GM23338 (cell line): Measurements from ENCODE around the gene DLG2. TPM values are rescaled to one million over a fixed set of nuclear protein-coding genes. Genes with fewer than 3 reads are reported as not detected.

Experiments
- ATAC-seq: fragments of 200-7000 bp; cut with Tn5 transposase; 3 replicates; pipeline ENCODE4 v1.9.1; 2020
- DNase-seq: peaks from one replicate; pipeline ENCODE4 v3.0.0-alpha.2; 2015; ENCODE audit warnings: low spot score
- H2AFZ ChIP-seq: fragments of 200-600 bp; sonication (generic); 2 replicates; pipeline ENCODE4 v1.8.0; 2016; ENCODE audit warnings: antibody characterized with exemption, mild to moderate bottlenecking, moderate library complexity
- H3F3A ChIP-seq: fragments of 200-600 bp; sonication (generic); replicated peaks from 2 replicates; pipeline ENCODE4 v1.8.0; 2017; ENCODE audit warnings: antibody characterized with exemption, mixed run types, low read depth
- H3K27ac ChIP-seq: fragments of 200-600 bp; sonication (generic); 2 replicates; pipeline ENCODE4 v1.6.1; 2016; ENCODE audit warnings: low read depth
- H3K27me3 ChIP-seq: fragments of 200-600 bp; sonication (generic); 2 replicates; pipeline ENCODE4 v1.8.0; 2016; ENCODE audit warnings: mild to moderate bottlenecking, mixed run types, moderate library complexity; ENCODE audit not compliant: insufficient read depth
- H3K36me3 ChIP-seq: fragments of 200-600 bp; sonication (generic); 2 replicates; pipeline ENCODE4 v1.8.0; 2016; ENCODE audit warnings: mild to moderate bottlenecking; ENCODE audit not compliant: insufficient read depth
- H3K4me1 ChIP-seq: fragments of 200-600 bp; sonication (generic); 2 replicates; pipeline ENCODE4 v1.8.0; 2016; ENCODE audit warnings: mild to moderate bottlenecking, moderate library complexity; ENCODE audit not compliant: insufficient read depth
- H3K4me2 ChIP-seq: fragments of 200-600 bp; sonication (generic); 2 replicates; pipeline ENCODE4 v1.7.1; 2017; ENCODE audit warnings: mixed run types
- H3K4me3 ChIP-seq: fragments of 200-600 bp; sonication (generic); 2 replicates; pipeline ENCODE4 v1.6.1; 2016; ENCODE audit warnings: mixed run types
- H3K79me2 ChIP-seq: fragments of 200-600 bp; sonication (generic); replicated peaks from 2 replicates; pipeline ENCODE4 v1.8.0; 2017; ENCODE audit warnings: mild to moderate bottlenecking; ENCODE audit not compliant: insufficient read depth
- H3K9me2 ChIP-seq: fragments of 200-600 bp; sonication (generic); 2 replicates; pipeline ENCODE4 v1.8.0; 2017; ENCODE audit not compliant: insufficient read depth
- H4K20me1 ChIP-seq: fragments of 200-600 bp; sonication (generic); replicated peaks from 2 replicates; pipeline ENCODE4 v1.8.0; 2017; ENCODE audit warnings: mild to moderate bottlenecking; ENCODE audit not compliant: insufficient read depth
- H3K27ac Mint-ChIP-seq: 2 replicates; pipeline ENCODE4 v1.8.0; 2020; ENCODE audit warnings: inconsistent platforms, mild to moderate bottlenecking, moderate library complexity, mixed read lengths
- H3K27me3 Mint-ChIP-seq: 3 replicates; pipeline ENCODE4 v1.8.0; 2022; ENCODE audit warnings: low read depth, mild to moderate bottlenecking, moderate library complexity, mixed read lengths, inconsistent platforms; ENCODE audit not compliant: insufficient read depth, poor library complexity
- H3K36me3 Mint-ChIP-seq: 3 replicates; pipeline ENCODE4 v1.8.0; 2021; ENCODE audit warnings: low read depth, mild to moderate bottlenecking, inconsistent platforms, moderate library complexity, mixed read lengths
- H3K4me1 Mint-ChIP-seq: 3 replicates; pipeline ENCODE4 v1.8.0; 2020; ENCODE audit warnings: mild to moderate bottlenecking, inconsistent platforms, mixed read lengths
- H3K4me3 Mint-ChIP-seq: 3 replicates; pipeline ENCODE4 v1.8.0; 2021; ENCODE audit warnings: moderate library complexity, mild to moderate bottlenecking, inconsistent platforms, mixed read lengths
- H3K9me3 Mint-ChIP-seq: 3 replicates; pipeline ENCODE4 v1.8.0; 2020; ENCODE audit warnings: moderate library complexity, mild to moderate bottlenecking, inconsistent platforms, mixed read lengths
- CREB1 ChIP-seq: fragments of 250-450 bp; sonication (Bioruptor Pico); IDR thresholded peaks from 2 replicates; pipeline ENCODE4 v1.5.0; 2020; ENCODE audit warnings: low read depth, mild to moderate bottlenecking, moderate library complexity
- EZH2 ChIP-seq: fragments of 200-600 bp; sonication (generic); IDR thresholded peaks from one replicate; pipeline ENCODE4 v1.8.0; 2017; ENCODE audit warnings: antibody characterized with exemption, mild to moderate bottlenecking, low read depth; ENCODE audit not compliant: unreplicated experiment
- POLR2AphosphoS5 ChIP-seq: IDR thresholded peaks from 2 replicates; pipeline ENCODE4 v1.6.1; 2016; ENCODE audit warnings: antibody characterized with exemption, low read depth
- REST ChIP-seq: IDR thresholded peaks from one replicate; pipeline ENCODE4 v1.6.1; 2018; ENCODE audit warnings: antibody characterized with exemption; ENCODE audit not compliant: unreplicated experiment
- ZNF331 ChIP-seq: fragments of 250-450 bp; sonication (Bioruptor Pico); IDR thresholded peaks from 2 replicates; pipeline ENCODE4 v1.5.0; 2020; ENCODE audit warnings: low read depth, mild to moderate bottlenecking, moderate library complexity
- ZNF462 ChIP-seq: fragments of 250-450 bp; sonication (Bioruptor Pico); IDR thresholded peaks from 2 replicates; pipeline ENCODE4 v1.5.0; 2020; ENCODE audit warnings: mild to moderate bottlenecking, moderate library complexity
- polyA plus RNA-seq: library from polyadenylated mRNA; unstranded; fragments of >200 nt; fragmentation: Nextera tagmentation; extraction: Ambion mirVana; gene quantifications from 2 replicates; pipeline ENCODE4 v1.2.1, GENCODE V29; 2016
- total RNA-seq: library from RNA; depleted of rRNA; stranded (reverse); fragments of >200 nt; shearing (Covaris generic); gene quantifications from 2 replicates; pipeline ENCODE4 v1.2.3, GENCODE V29; 2014
- TF ChIP-seq, protein P1 (sequence below), 2 experiments: fragments of 200-600 bp in 1 of 2; sonication (generic) in 1 of 2; conservative IDR thresholded peaks; 2 replicates each; pipeline versions ENCODE4 v1.5.1 to v1.6.1; 2016 to 2017; ENCODE audit warnings: antibody characterized with exemption in 2 of 2, low read depth in 2 of 2, mild to moderate bottlenecking in 2 of 2, moderate library complexity in 1 of 2

Gene DLG2
- total and polyA plus RNA-seq, 2 experiments from 2014 or later = 19.8 to 21.5 TPM

DNA sequence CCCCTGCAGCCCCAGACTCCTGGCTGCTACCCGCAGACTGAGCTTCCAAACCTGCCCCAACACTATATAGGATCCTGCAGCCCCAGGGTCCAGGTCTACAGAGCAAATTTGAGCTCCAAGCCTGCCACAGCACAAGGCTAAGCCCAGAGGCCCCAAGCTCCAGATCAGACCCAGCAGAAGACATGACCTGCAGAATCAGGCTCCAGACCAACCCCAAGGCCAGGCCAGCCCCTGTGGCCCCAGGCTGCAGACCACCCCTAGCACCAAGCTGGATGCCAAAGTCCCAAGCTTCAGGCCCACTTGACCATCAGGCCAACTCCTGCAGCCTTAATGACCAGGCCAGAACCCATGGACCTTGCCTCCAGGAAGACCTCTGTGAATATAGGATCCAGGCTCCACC lies 145.3 kb downstream of the DLG2 start:
- Histone ChIP-seq H3F3A (no peaks in the 10 kb centered on the region), H3K79me2 (no peaks in the 10 kb centered on the region), H3K4me2 (no peak overlapping the region), H3K36me3 (peaks cover 7% of the 10 kb centered on the region; the same call in 1 of the 2 replicates), H2AFZ (no peak overlapping the region), H4K20me1 (no peaks in the 10 kb centered on the region), H3K4me1 (no peaks in the 10 kb centered on the region; the same call in 1 of the 2 replicates), H3K9me2 (peaks cover 12% of the 10 kb centered on the region; the same call in 1 of the 2 replicates), H3K4me3 (no peak overlapping the region), H3K27ac (no peak overlapping the region), H3K27me3 (no peaks in the 10 kb centered on the region)
- Mint-ChIP-seq H3K27me3 (no peaks in the 10 kb centered on the region), H3K4me3 (no peak overlapping the region), H3K9me3 (peaks cover 18% of the 10 kb centered on the region), H3K4me1 (no peaks in the 10 kb centered on the region; the same call in 2 of the 3 replicates), H3K27ac (no peak overlapping the region; the same call in 1 of the 2 replicates), H3K36me3 (peaks cover 9% of the 10 kb centered on the region)
- DNase-seq (no peak), ATAC-seq (no peak)
- TF ChIP-seq ZNF462 = no peak
- TF ChIP-seq ZNF331 = no peak
- TF ChIP-seq POLR2AphosphoS5 = no peak
- TF ChIP-seq, protein P1, sequence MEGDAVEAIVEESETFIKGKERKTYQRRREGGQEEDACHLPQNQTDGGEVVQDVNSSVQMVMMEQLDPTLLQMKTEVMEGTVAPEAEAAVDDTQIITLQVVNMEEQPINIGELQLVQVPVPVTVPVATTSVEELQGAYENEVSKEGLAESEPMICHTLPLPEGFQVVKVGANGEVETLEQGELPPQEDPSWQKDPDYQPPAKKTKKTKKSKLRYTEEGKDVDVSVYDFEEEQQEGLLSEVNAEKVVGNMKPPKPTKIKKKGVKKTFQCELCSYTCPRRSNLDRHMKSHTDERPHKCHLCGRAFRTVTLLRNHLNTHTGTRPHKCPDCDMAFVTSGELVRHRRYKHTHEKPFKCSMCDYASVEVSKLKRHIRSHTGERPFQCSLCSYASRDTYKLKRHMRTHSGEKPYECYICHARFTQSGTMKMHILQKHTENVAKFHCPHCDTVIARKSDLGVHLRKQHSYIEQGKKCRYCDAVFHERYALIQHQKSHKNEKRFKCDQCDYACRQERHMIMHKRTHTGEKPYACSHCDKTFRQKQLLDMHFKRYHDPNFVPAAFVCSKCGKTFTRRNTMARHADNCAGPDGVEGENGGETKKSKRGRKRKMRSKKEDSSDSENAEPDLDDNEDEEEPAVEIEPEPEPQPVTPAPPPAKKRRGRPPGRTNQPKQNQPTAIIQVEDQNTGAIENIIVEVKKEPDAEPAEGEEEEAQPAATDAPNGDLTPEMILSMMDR (conservative IDR thresholded peaks at IDR 0.05; ENCODE audit: low read depth in 2 of 2) = no peak
- no peak for TF ChIP-seq CREB1 (CRISPR knock-in tag)
- no peak for TF ChIP-seq REST
- no peak for TF ChIP-seq EZH2
